ENCODE data around the gene ZNF804A.

GRCh38 chr2:184851576-184851975 is 253.2 kb downstream of the ZNF804A start:
- TF ChIP-seq POLR2AphosphoS5 (IDR thresholded peaks at IDR 0.05) = no peak
- no peak for TF ChIP-seq CTCF (IDR thresholded peaks at IDR 0.05)
